ENCODE data around the gene G6PC1.
"Not testable (repeated sequence)": the region's sequence is repeated elsewhere in the genome, so short reads cannot be mapped to it uniquely, and the experiment has no call there.

Gene G6PC1

DNA sequence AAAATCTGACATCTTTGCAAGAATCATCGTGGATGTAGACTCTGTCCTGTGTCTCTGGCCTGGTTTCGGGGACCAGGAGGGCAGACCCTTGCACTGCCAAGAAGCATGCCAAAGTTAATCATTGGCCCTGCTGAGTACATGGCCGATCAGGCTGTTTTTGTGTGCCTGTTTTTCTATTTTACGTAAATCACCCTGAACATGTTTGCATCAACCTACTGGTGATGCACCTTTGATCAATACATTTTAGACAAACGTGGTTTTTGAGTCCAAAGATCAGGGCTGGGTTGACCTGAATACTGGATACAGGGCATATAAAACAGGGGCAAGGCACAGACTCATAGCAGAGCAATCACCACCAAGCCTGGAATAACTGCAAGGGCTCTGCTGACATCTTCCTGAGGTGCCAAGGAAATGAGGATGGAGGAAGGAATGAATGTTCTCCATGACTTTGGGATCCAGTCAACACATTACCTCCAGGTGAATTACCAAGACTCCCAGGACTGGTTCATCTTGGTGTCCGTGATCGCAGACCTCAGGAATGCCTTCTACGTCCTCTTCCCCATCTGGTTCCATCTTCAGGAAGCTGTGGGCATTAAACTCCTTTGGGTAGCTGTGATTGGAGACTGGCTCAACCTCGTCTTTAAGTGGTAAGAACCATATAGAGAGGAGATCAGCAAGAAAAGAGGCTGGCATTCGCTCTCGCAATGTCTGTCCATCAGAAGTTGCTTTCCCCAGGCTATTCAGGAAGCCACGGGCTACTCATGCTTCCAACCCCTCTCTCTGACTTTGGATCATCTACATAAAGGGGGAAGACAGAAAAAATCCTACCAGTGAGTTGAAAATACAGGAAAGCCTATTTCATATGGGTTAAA lies at the start of gene G6PC1:
G6PC1 (plus strand) TSS at position 340 of the 872 bp plus-strand sequence; CDS start at position 418, 78 bp downstream.
- no peak for DNase-seq

DNA sequence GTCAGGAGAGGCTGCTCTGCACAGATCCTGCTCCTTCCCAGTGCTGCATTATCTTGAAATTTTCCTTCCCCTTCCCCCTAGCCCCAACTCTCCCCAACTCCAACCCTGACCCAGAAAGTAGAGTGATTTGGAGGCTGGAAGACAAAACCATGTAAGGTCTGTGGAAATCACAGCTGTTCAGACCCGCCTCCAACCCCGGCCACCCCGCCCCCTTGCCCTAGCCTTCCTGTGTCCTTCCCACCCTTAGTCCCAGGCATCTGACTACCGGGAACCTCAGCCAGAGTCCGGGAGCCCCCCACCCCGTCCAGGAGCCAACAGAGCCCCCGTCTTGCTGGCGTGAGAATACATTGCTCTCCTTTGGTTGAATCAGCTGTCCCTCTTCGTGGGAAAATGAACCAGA lies 49.6 kb upstream of the G6PC1 start, which contains the start of gene AOC3:
AOC3 (plus strand) TSS at position 246 of the 400 bp plus-strand sequence; CDS start at position 391, 145 bp downstream.
- DNase-seq: no peak

GRCh38 chr17:42851371-42852240 lies 49.0 kb upstream of the G6PC1 start:
- not testable (repeated sequence) for DNase-seq

GRCh38 chr17:42852351-42852750 lies 48.2 kb upstream of the G6PC1 start:
- DNase-seq: no peak

DNA sequence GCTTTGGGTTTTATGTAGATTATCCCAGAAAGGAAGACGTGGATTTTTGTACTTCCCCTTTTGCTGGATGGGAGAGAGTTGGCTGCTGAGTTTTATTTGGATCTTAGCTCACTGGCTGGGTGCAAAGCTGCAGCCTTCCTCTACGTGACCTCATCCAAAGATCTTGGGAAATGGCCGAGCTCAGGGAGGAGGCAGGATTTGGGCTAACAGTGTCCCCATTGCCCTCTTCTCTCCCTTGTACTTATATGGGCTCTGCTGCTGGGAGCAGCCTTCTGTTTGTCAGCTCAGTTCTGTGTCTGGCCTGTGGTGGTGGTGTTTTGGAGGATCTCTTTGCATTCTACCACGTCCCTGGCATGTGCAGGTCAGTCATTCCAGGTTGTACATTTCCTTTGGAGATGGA lies 47.6 kb upstream of the G6PC1 start:
- DNase-seq: no peak

DNA sequence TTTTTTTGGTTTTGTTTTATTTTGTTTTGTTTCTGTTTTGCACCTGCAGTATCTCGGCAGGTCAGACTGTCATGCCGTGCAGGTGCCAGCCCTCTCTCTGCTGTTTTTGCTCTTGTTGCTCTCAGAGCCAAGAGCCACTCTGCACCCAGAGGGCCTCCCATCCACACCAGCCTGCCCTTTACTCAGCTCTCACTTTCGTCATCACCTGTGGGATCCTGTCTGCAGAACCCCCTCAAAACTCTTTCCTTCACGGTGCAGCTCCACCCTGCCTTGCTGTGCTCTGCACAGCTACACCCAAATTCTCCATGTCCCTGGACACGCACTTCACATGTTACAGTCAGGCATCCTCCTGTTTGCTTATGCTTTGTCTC lies 47.0 kb upstream of the G6PC1 start:
- DNase-seq: no peak

GRCh38 chr17:42853968-42854790 lies 46.4 kb upstream of the G6PC1 start:
- no peak for DNase-seq

- DNase-seq: no peak
Measured at GRCh38 chr17:42855048-42855596, 45.5 kb upstream of the G6PC1 start.

- DNase-seq: not testable (repeated sequence)
Measured at GRCh38 chr17:42856093-42856492, 44.5 kb upstream of the G6PC1 start.

GRCh38 chr17:42856516-42856915 lies 44.1 kb upstream of the G6PC1 start:
- not testable (repeated sequence) for DNase-seq

GRCh38 chr17:42857389-42857788 lies 43.2 kb upstream of the G6PC1 start:
- no peak for DNase-seq

DNA sequence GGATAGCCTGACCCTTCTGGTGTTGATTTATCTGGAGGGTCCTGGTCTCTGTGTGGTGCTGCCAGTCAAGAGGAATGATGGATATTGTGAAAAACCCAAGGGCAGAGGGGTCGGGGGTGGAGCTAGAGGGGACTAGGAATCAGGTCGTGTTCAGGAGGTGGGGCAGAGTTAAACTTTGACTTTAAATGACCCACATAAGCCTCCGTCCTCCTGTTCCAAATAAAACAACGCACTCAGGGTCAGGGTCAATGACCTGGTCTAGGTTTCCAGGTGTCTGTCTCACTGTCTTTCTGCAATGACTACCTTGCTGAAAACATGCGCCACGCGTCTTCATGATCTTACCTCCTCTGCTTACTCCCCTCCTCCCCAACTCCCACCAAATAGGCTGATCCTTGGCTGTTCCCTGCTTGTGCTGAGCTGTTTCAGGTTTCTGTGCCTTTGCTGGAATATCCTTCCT lies 34.9 kb upstream of the G6PC1 start:
- DNase-seq: no peak

GRCh38 chr17:42866216-42866615 lies 34.4 kb upstream of the G6PC1 start:
- no peak for DNase-seq

- no peak for DNase-seq
Measured at GRCh38 chr17:42866631-42867575, 33.7 kb upstream of the G6PC1 start.

GRCh38 chr17:42867694-42868261 lies 32.8 kb upstream of the G6PC1 start:
- not testable (repeated sequence) for DNase-seq

DNA sequence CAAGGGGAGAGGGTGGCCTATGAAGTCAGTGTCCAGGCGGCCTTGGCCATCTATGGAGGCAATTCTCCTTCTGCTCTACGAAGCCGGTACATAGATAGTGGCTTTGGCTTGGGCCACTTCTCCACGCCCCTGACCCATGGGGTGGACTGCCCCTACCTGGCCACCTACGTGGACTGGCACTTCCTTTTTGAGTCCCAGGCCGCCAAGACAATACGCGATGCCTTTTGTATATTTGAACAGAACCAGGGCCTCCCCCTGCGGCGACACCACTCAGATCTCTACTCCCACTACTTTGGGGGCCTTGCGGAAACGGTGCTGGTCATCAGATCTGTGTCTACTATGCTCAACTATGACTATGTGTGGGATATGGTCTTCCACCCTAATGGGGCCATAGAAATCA lies 32.3 kb upstream of the G6PC1 start:
- DNase-seq: no peak

GRCh38 chr17:42871647-42872046 lies 29.0 kb upstream of the G6PC1 start:
- DNase-seq: no peak

DNA sequence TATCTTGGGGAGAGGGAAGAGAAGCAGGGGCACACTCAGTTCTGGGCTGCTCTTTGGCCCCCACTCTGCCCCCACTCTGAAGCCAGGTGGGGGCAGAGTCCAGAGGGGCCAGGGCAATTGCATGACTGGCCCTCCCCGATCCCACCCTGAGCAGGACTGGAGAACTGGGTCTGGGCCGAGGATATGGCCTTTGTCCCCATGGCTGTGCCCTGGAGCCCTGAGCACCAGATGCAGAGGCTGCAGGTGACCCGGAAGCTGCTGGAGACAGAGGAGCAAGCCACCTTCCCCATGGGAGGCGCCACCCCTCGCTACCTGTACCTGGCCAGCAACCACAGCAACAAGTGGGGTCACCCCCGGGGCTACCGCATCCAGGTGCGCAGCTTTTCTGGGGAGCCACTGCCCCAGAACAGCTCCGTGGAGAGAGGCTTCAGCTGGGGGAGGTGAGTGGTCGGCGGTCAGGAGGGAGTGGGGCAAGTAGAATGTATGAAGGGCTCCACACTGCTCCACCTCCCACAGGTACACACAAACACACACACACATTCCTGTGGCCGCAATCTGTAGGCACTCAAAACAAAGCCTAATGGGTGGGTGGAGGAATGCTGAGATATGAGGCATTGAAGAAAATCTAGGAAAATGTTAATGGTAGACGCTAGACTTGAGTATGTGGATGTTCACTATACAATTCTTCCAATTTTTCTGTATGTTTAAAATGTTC lies 28.2 kb upstream of the G6PC1 start:
- DNase-seq: no peak

- DNase-seq: no peak
Measured at GRCh38 chr17:42873315-42873714, 27.3 kb upstream of the G6PC1 start.

Data from DMS79 treated with DMSO at 0.1 percent for 48 hours (cell line).